SK-N-SH (cell line): ENCODE results near the gene RAPGEF6. TPM values are rescaled to one million over a fixed set of nuclear protein-coding genes. Genes with fewer than 3 reads are reported as not detected.

ENCODE experiments used
- CTCF ChIA-PET: fragments of 300-600, 350-600 bp; formaldehyde crosslinking; extraction: SDS; loops from one replicate; lab custom pipeline; 2021; lab: Yijun Ruan, JAX
- POLR2A ChIA-PET: fragments of 350-600 bp; sonication (Branson Sonifier 250); formaldehyde crosslinking; extraction: SDS; loops from one replicate; lab custom pipeline; 2020; ENCODE audit warnings: antibody characterized with exemption, inconsistent platforms; lab: Yijun Ruan, JAX
- DNase-seq: peaks from one replicate; pipeline ENCODE4 v3.0.0; 2012
- H2AFZ ChIP-seq: fragments of 200-600 bp; sonication (generic); 2 replicates; pipeline ENCODE4 v1.8.1; 2016; ENCODE audit warnings: antibody characterized with exemption, mild to moderate bottlenecking, low read depth
- H3F3A ChIP-seq: fragments of 200-600 bp; sonication (generic); replicated peaks from 2 replicates; pipeline ENCODE3; 2016; ENCODE audit warnings: antibody characterized with exemption, mild to moderate bottlenecking; ENCODE audit not compliant: insufficient read depth
- H3K27ac ChIP-seq, 2 experiments: fragments of 200-500 bp in 1 of 2; fragments of 200-600 bp in 1 of 2; sonication (Bioruptor generic) in 1 of 2; sonication (generic), shearing (Covaris generic) in 1 of 2; 2 replicates each; pipeline versions ENCODE4 v1.5.1 to v1.6.1; 2014 to 2016; ENCODE audit warnings: low read depth in 2 of 2, inconsistent platforms in 1 of 2, low read length in 1 of 2, mild to moderate bottlenecking in 1 of 2, mixed read lengths in 1 of 2
- H3K27me3 ChIP-seq: fragments of 200-600 bp; sonication (generic), shearing (Covaris generic); 2 replicates; pipeline ENCODE4 v1.6.1; 2016; ENCODE audit warnings: mixed run types; ENCODE audit not compliant: insufficient read depth
- H3K36me3 ChIP-seq, 2 experiments: fragments of 200-500 bp in 1 of 2; fragments of 200-600 bp in 1 of 2; sonication (Bioruptor generic) in 1 of 2; sonication (generic) in 1 of 2; replicated peaks in 1 of 2; 2 replicates each; pipeline versions ENCODE3 to v1.5.1; 2014 to 2016; ENCODE audit warnings: low read length in 1 of 2, mild to moderate bottlenecking in 1 of 2; ENCODE audit not compliant: insufficient read depth in 2 of 2, control insufficient read depth in 1 of 2
- H3K4me1 ChIP-seq, 2 experiments: fragments of 200-500 bp in 1 of 2; fragments of 200-600 bp in 1 of 2; sonication (Bioruptor generic) in 1 of 2; sonication (generic), shearing (Covaris generic) in 1 of 2; 2 replicates each; pipeline versions ENCODE4 v1.5.1 to v1.6.1; 2014 to 2016; ENCODE audit warnings: low read depth in 1 of 2, low read length in 1 of 2, mixed run types in 1 of 2; ENCODE audit not compliant: insufficient read depth in 2 of 2, control insufficient read depth in 1 of 2
- H3K4me2 ChIP-seq: fragments of 200-600 bp; sonication (generic), shearing (Covaris generic); 2 replicates; pipeline ENCODE4 v1.6.1; 2017; ENCODE audit warnings: mixed run types
- H3K4me3 ChIP-seq, 2 experiments: fragments of 200-500 bp in 1 of 2; fragments of 200-600 bp in 1 of 2; sonication (Bioruptor generic) in 1 of 2; sonication (generic), shearing (Covaris generic) in 1 of 2; 2 replicates each; pipeline versions ENCODE4 v1.5.1 to v1.8.1; 2014 to 2016; ENCODE audit warnings: low read depth in 2 of 2, inconsistent platforms in 1 of 2, low read length in 1 of 2, mild to moderate bottlenecking in 1 of 2, mixed read lengths in 1 of 2, moderate library complexity in 1 of 2
- H3K79me2 ChIP-seq: fragments of 200-600 bp; sonication (generic); 2 replicates; pipeline ENCODE4 v1.8.1; 2017; ENCODE audit warnings: mild to moderate bottlenecking; ENCODE audit not compliant: insufficient read depth
- H3K9ac ChIP-seq: fragments of 200-600 bp; sonication (generic); 2 replicates; pipeline ENCODE4 v1.6.1; 2017; ENCODE audit warnings: mixed run types
- H3K9me2 ChIP-seq: fragments of 200-600 bp; sonication (generic); 2 replicates; pipeline ENCODE4 v1.6.1; 2017; ENCODE audit warnings: mixed run types
- H3K9me3 ChIP-seq: fragments of 200-600 bp; sonication (generic); 2 replicates; pipeline ENCODE4 v1.6.1; 2017; ENCODE audit warnings: mixed run types, mild to moderate bottlenecking, moderate library complexity
- H4K20me1 ChIP-seq: fragments of 200-600 bp; sonication (generic); 2 replicates; pipeline ENCODE4 v1.6.1; 2017; ENCODE audit warnings: mild to moderate bottlenecking, mixed run types; ENCODE audit not compliant: insufficient read depth
- GABPA ChIP-seq: IDR thresholded peaks from 2 replicates; pipeline ENCODE4 v1.4.0; 2012; ENCODE audit warnings: low read depth, mild to moderate bottlenecking
- JUND ChIP-seq: IDR thresholded peaks from 2 replicates; pipeline ENCODE4 v1.4.0; 2012
- NFIC ChIP-seq: IDR thresholded peaks from 2 replicates; pipeline ENCODE4 v1.4.0; 2012; ENCODE audit warnings: borderline replicate concordance
- NRF1 ChIP-seq: IDR thresholded peaks from 2 replicates; pipeline ENCODE4 v1.6.1; 2012; ENCODE audit warnings: low read depth, mild to moderate bottlenecking, low read length
- RAD21 ChIP-seq: IDR thresholded peaks from 2 replicates; pipeline ENCODE4 v1.6.1; 2012; ENCODE audit warnings: mild to moderate bottlenecking, low read length
- RFX5 ChIP-seq: IDR thresholded peaks from 2 replicates; pipeline ENCODE4 v1.6.1; 2012; ENCODE audit warnings: mild to moderate bottlenecking, improper control_type of control experiment, low read length
- SMC3 ChIP-seq: IDR thresholded peaks from 2 replicates; pipeline ENCODE4 v1.6.1; 2012; ENCODE audit warnings: low read depth, low read length, improper control_type of control experiment
- TAF1 ChIP-seq: IDR thresholded peaks from 2 replicates; pipeline ENCODE4 v1.6.1; 2012; ENCODE audit warnings: low read depth, mild to moderate bottlenecking, low read length, moderate library complexity, borderline replicate concordance
- TEAD4 ChIP-seq: IDR thresholded peaks from 2 replicates; pipeline ENCODE4 v1.4.0; 2012; ENCODE audit warnings: mild to moderate bottlenecking, borderline replicate concordance; ENCODE audit not compliant: insufficient read depth
- YY1 ChIP-seq: IDR thresholded peaks from 2 replicates; pipeline ENCODE4 v1.4.0; 2012; ENCODE audit warnings: low read depth, mild to moderate bottlenecking
- WGBS: methylation state at CpG from one replicate; pipeline ENCODE4 v1.1.6; 2017; ENCODE audit warnings: low lambda C conversion rate; 5-methylcytosine and 5-hydroxymethylcytosine counted together
- polyA plus RNA-seq, 3 experiments: library from polyadenylated mRNA; depleted of rRNA; stranded (reverse); fragments of >200 nt; gene quantifications; 2 replicates each; pipeline ENCODE4 v1.2.3, GENCODE V29; 2012
- TF ChIP-seq, protein P1 (sequence below): IDR thresholded peaks from 2 replicates; pipeline ENCODE4 v1.4.0; 2012; ENCODE audit warnings: low read depth, borderline replicate concordance
- TF ChIP-seq, protein P2 (sequence below): IDR thresholded peaks from 2 replicates; pipeline ENCODE4; 2012
- TF ChIP-seq, protein P3 (sequence below): fragments of 150-350 bp; IDR thresholded peaks from 2 replicates; pipeline ENCODE4 v1.6.1; 2017; ENCODE audit warnings: antibody characterized with exemption, low read length, low read depth, borderline replicate concordance

Gene RAPGEF6
- polyA plus RNA-seq, 1 of the 3 experiments (the other 2 are of a cell fraction), result 2.9 TPM

DNA sequence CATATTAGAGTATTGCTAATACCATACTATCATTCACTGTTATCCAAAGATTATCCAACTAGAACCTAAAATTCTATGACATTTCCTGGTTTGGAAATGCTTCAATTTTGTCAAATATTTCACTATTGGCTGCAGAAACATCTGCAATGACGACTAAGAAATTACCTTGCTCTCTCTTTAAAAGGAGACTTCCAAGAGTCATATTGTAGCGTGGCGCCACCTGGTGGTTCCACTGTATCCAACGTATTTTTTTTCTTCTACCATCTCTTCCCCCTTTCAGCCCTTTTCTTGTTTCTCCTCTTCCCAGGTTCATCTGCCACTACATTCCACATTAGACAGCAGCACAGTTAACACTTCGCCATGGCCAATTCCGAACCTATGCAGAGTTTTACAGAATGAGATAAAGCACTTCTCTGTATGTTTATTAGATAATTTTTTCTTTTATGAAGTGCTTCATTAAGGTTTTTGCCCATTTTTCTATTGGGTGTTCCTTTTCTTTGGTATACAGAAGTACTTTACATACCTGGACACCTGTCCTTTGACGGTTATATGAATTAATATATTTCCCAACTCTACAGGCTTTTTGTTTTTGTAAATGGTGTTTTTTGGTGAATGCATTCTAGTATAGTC, 217.7 kb downstream of the RAPGEF6 start (continued):
- TF ChIP-seq TEAD4 (no peak), RAD21 (peak; percentile 90), NFIC (no peak)
- TF ChIP-seq, protein P1, sequence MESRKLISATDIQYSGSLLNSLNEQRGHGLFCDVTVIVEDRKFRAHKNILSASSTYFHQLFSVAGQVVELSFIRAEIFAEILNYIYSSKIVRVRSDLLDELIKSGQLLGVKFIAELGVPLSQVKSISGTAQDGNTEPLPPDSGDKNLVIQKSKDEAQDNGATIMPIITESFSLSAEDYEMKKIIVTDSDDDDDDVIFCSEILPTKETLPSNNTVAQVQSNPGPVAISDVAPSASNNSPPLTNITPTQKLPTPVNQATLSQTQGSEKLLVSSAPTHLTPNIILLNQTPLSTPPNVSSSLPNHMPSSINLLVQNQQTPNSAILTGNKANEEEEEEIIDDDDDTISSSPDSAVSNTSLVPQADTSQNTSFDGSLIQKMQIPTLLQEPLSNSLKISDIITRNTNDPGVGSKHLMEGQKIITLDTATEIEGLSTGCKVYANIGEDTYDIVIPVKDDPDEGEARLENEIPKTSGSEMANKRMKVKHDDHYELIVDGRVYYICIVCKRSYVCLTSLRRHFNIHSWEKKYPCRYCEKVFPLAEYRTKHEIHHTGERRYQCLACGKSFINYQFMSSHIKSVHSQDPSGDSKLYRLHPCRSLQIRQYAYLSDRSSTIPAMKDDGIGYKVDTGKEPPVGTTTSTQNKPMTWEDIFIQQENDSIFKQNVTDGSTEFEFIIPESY, result no peak

DNA sequence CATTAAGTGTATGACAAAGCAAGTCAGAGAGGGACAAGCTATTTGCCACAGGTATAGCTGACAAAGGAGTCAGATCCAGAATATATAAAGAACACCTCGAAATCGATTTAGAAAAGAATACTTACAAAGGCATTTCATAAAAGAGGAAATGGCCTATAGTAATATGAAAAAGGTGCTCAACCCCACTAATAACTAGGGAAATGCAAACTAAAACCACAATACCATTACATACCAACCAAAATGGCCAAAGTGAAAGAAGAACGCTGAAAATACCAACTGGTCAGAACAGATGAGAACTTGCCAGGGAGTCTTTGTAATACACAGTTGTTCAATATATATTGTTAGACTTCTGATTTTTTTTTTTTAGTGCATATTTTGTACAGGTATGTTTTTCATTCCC, 218.3 kb downstream of the RAPGEF6 start:
- H3K4me1 ChIP-seq, result peaks cover 0 to 2% of the 10 kb centered on the region in 2 experiments; a peak in 1 of 4 replicates
- peaks cover 0 to under 1% of the 10 kb centered on the region in 2 experiments for H3K36me3 ChIP-seq
- H3K9me3 ChIP-seq, result no peaks in the 10 kb centered on the region
- no peak overlapping the region for H2AFZ ChIP-seq
- no peak overlapping the region for H3K4me2 ChIP-seq
- H3F3A ChIP-seq, result peaks cover 4% of the 10 kb centered on the region
- H3K27me3 ChIP-seq, result no peaks in the 10 kb centered on the region
- H4K20me1 ChIP-seq, result no peaks in the 10 kb centered on the region
- no peaks in the 10 kb centered on the region for H3K9me2 ChIP-seq
- DNase-seq, result no peak
- 79% methylated on average over 3 of the region's 3 CpGs for WGBS
- ChIA-PET CTCF (interaction anchor here (0.6 to 2.6 kb wide), 5 partner anchors 11 to 545 kb away, joined by 3 to 11 read pairs (median 3); no protein-coding TSS in a partner anchor), POLR2A (no interaction called here)
- no peak overlapping the region for H3K9ac ChIP-seq
- no peak overlapping the region for H3K27ac ChIP-seq
- no peak overlapping the region for H3K4me3 ChIP-seq
- H3K79me2 ChIP-seq, result no peaks in the 10 kb centered on the region
- TF ChIP-seq SMC3 (no peak), RFX5 (no peak)

DNA sequence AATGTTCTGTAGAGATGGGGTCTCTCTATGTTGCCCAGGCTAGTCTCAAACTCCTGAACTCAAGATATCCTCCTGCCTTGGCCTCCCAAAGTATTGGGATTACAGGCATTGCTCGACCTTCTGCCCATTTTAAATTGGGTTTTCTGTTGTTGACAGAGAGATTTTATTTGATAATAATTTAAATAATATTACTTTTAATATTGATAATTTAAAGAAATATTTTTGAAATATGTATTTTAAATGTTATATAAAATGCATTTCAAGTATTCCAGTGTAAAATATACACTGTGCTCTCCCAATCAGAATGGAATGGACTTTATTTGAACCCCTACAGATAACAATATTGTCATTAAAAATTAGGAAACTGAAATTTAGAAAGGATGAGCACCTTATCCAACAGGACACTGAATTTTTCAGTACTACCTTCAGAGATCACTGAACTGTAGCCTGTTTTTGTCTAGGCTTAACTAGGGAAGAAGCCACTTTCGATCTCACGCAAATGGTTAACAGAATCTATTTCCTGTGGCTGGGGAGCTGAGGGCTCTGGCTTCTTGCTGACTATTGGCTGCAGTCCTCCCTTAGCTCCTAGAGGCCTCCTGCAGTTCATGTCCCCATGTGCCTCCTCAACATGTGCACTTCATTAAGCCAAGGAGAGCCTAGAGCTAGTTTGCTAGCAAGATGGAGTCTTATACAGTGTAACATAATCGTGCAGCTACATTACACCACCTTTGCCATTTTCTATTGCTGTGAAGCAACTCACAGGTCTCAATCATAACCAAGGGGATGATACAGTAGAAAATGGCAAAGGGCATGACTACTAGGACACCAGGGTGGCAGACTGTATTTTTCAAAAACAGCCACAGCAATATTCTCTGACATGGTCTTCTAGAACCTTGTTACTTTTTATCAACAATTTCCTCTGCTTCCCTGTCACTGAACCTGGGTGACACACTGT, 221.1 kb downstream of the RAPGEF6 start:
- peaks cover 4% of the 10 kb centered on the region for H3F3A ChIP-seq
- H3K79me2 ChIP-seq, result no peaks in the 10 kb centered on the region
- ChIA-PET POLR2A (no interaction called here), CTCF (interaction anchor here (0.8 to 2.6 kb wide), 2 partner anchors 9 to 543 kb away, joined by 4 to 11 read pairs; no protein-coding TSS in a partner anchor)
- H3K4me2 ChIP-seq, result no peak overlapping the region
- H4K20me1 ChIP-seq, result no peaks in the 10 kb centered on the region
- H3K9me3 ChIP-seq, result no peaks in the 10 kb centered on the region
- H3K9ac ChIP-seq, result no peak overlapping the region
- peaks cover 0 to 9% of the 10 kb centered on the region in 2 experiments for H3K36me3 ChIP-seq
- TF ChIP-seq JUND (no peak), NRF1 (no peak), YY1 (no peak), GABPA (no peak), TAF1 (no peak)
- TF ChIP-seq, protein P1, result no peak
- TF ChIP-seq, protein P2, sequence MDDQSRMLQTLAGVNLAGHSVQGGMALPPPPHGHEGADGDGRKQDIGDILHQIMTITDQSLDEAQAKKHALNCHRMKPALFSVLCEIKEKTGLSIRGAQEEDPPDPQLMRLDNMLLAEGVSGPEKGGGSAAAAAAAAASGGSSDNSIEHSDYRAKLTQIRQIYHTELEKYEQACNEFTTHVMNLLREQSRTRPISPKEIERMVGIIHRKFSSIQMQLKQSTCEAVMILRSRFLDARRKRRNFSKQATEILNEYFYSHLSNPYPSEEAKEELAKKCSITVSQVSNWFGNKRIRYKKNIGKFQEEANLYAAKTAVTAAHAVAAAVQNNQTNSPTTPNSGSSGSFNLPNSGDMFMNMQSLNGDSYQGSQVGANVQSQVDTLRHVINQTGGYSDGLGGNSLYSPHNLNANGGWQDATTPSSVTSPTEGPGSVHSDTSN, result no peak
- TF ChIP-seq, protein P3, sequence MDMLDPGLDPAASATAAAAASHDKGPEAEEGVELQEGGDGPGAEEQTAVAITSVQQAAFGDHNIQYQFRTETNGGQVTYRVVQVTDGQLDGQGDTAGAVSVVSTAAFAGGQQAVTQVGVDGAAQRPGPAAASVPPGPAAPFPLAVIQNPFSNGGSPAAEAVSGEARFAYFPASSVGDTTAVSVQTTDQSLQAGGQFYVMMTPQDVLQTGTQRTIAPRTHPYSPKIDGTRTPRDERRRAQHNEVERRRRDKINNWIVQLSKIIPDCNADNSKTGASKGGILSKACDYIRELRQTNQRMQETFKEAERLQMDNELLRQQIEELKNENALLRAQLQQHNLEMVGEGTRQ, result no peak
- no peak overlapping the region; a peak in 1 of 4 replicates for H3K27ac ChIP-seq
- H3K4me3 ChIP-seq, result no peak overlapping the region
- H3K9me2 ChIP-seq, result no peaks in the 10 kb centered on the region
- DNase-seq, result no peak
- H2AFZ ChIP-seq, result no peak overlapping the region
- 84% methylated on average over 4 of the region's 4 CpGs for WGBS
- H3K4me1 ChIP-seq, result peaks cover 0 to 2% of the 10 kb centered on the region in 2 experiments; a peak in 1 of 4 replicates
- no peaks in the 10 kb centered on the region for H3K27me3 ChIP-seq
